SH-SY5Y (cell line): Measurements from ENCODE around the gene PLEKHS1.

Source experiments
- GATA2 ChIP-seq: IDR thresholded peaks from 2 replicates; pipeline ENCODE4 v1.6.1; 2011; ENCODE audit warnings: mild to moderate bottlenecking, low read depth, low read length
- GATA3 ChIP-seq: IDR thresholded peaks from 2 replicates; pipeline ENCODE4 v1.6.1; 2011; ENCODE audit warnings: low read depth, mild to moderate bottlenecking, low read length, moderate library complexity

The PLEKHS1 gene

GRCh38 chr10:113751181-113751732 is at the start of gene PLEKHS1:
Gene PLEKHS1 (plus strand): TSS chr10:113751682. CDS start chr10:113755278, 3,596 bp downstream.
- TF ChIP-seq GATA3 (no peak), GATA2 (no peak)

- TF ChIP-seq GATA3 (no peak), GATA2 (no peak)
These were observed 46.7 kb upstream of the PLEKHS1 start for GRCh38 chr10:113704637-113705343.

GRCh38 chr10:113705344-113705652 is 46.2 kb upstream of the PLEKHS1 start:
- TF ChIP-seq GATA2 (no peak), GATA3 (no peak)

GRCh38 chr10:113706623-113707022 is 44.9 kb upstream of the PLEKHS1 start:
- no peak for TF ChIP-seq GATA2
- no peak for TF ChIP-seq GATA3

- TF ChIP-seq GATA3 (no peak), GATA2 (no peak)
These were observed 42.8 kb upstream of the PLEKHS1 start for GRCh38 chr10:113708640-113709039.

GRCh38 chr10:113709221-113709838 is 42.2 kb upstream of the PLEKHS1 start:
- TF ChIP-seq GATA2, result no peak
- TF ChIP-seq GATA3, result no peak

- no peak for TF ChIP-seq GATA3
- no peak for TF ChIP-seq GATA2
These were observed 40.3 kb upstream of the PLEKHS1 start for GRCh38 chr10:113711142-113711541.

GRCh38 chr10:113712024-113712423 is 39.5 kb upstream of the PLEKHS1 start:
- TF ChIP-seq GATA2 (no peak), GATA3 (no peak)

GRCh38 chr10:113712755-113713639 is 38.5 kb upstream of the PLEKHS1 start:
- TF ChIP-seq GATA2 (no peak), GATA3 (no peak)

GRCh38 chr10:113713640-113713982 is 37.9 kb upstream of the PLEKHS1 start:
- TF ChIP-seq GATA3, result no peak
- TF ChIP-seq GATA2, result no peak

- no peak for TF ChIP-seq GATA3
- no peak for TF ChIP-seq GATA2
These were observed 35.2 kb upstream of the PLEKHS1 start for GRCh38 chr10:113716109-113716910.

- TF ChIP-seq GATA2 (no peak), GATA3 (no peak)
These were observed 32.3 kb upstream of the PLEKHS1 start for GRCh38 chr10:113718969-113719822.

GRCh38 chr10:113720386-113720785 is 31.1 kb upstream of the PLEKHS1 start:
- TF ChIP-seq GATA2 (no peak), GATA3 (no peak)
